Hepatocyte (in vitro differentiated cells): ENCODE measurements around the gene TOMM20L. TPM values are rescaled to one million over a fixed set of nuclear protein-coding genes. Genes with fewer than 3 reads are reported as not detected.

Experiments
- DNase-seq: peaks from one replicate; pipeline ENCODE4 v3.0.0-alpha.2; 2016; ENCODE audit warnings: low spot score
- H2AFZ ChIP-seq: fragments of 200-600 bp; sonication (generic); 2 replicates; pipeline ENCODE4 v1.6.0; 2016; ENCODE audit warnings: antibody characterized with exemption, mild to moderate bottlenecking
- H3K27ac ChIP-seq: fragments of 200-600 bp; sonication (generic); 2 replicates; pipeline ENCODE4 v1.5.1; 2016; ENCODE audit warnings: mild to moderate bottlenecking
- H3K27me3 ChIP-seq: fragments of 200-600 bp; sonication (generic); 2 replicates; pipeline ENCODE4 v1.6.1; 2016
- H3K36me3 ChIP-seq: fragments of 200-600 bp; sonication (generic); replicated peaks from 2 replicates; pipeline ENCODE4 v1.5.1; 2016; ENCODE audit warnings: low read depth; ENCODE audit not compliant: insufficient read depth
- H3K4me1 ChIP-seq: fragments of 200-600 bp; sonication (generic); 2 replicates; pipeline ENCODE4 v1.5.1; 2016; ENCODE audit warnings: mild to moderate bottlenecking, moderate library complexity; ENCODE audit not compliant: insufficient read depth
- H3K4me2 ChIP-seq: fragments of 200-600 bp; sonication (generic); 2 replicates; pipeline ENCODE4 v1.6.0; 2016
- H3K4me3 ChIP-seq: fragments of 200-600 bp; sonication (generic); 2 replicates; pipeline ENCODE4 v1.5.1; 2016; ENCODE audit warnings: mild to moderate bottlenecking
- H3K79me2 ChIP-seq: fragments of 200-600 bp; sonication (generic); 2 replicates; pipeline ENCODE4 v1.6.0; 2017; ENCODE audit warnings: mild to moderate bottlenecking
- H3K9me2 ChIP-seq: fragments of 200-600 bp; sonication (generic); replicated peaks from 2 replicates; pipeline ENCODE4 v1.6.0; 2017; ENCODE audit warnings: mild to moderate bottlenecking; ENCODE audit not compliant: insufficient read depth
- H3K9me3 ChIP-seq: fragments of 200-600 bp; sonication (generic); 2 replicates; pipeline ENCODE4 v1.5.1; 2016; ENCODE audit warnings: low read depth, mild to moderate bottlenecking
- H4K20me1 ChIP-seq: fragments of 200-600 bp; sonication (generic); 2 replicates; pipeline ENCODE4 v1.6.0; 2016; ENCODE audit warnings: mild to moderate bottlenecking; ENCODE audit not compliant: insufficient read depth, poor library complexity, severe bottlenecking
- EZH2 ChIP-seq: fragments of 200-600 bp; sonication (generic); IDR thresholded peaks from 2 replicates; pipeline ENCODE4 v1.6.1; 2016; ENCODE audit warnings: antibody characterized with exemption, mild to moderate bottlenecking, borderline replicate concordance
- EZH2phosphoT487 ChIP-seq: fragments of 200-600 bp; sonication (generic); IDR thresholded peaks from one replicate; pipeline ENCODE4 v1.6.1; 2018; ENCODE audit warnings: antibody characterized with exemption, mild to moderate bottlenecking, low read depth, moderate library complexity; ENCODE audit not compliant: unreplicated experiment, severe bottlenecking
- whole genome bisulfite sequencing: methylation state at CpG from one replicate; pipeline ENCODE4 v1.1.6; 2016; ENCODE audit warnings: low lambda C conversion rate; ENCODE audit errors: missing lambda C conversion rate; 5-methylcytosine and 5-hydroxymethylcytosine counted together
- polyA plus RNA-seq: library from polyadenylated mRNA; unstranded; fragments of >200 nt; fragmentation: Nextera tagmentation; extraction: Ambion mirVana; gene quantifications from 2 replicates; pipeline ENCODE4 v1.2.1, GENCODE V29; 2016
- total RNA-seq: library from RNA; depleted of rRNA; stranded (reverse); fragments of >200 nt; gene quantifications from 2 replicates; pipeline ENCODE4 v1.2.3, GENCODE V29; 2014
- TF ChIP-seq, protein P1 (sequence below): fragments of 200-600 bp; sonication (generic); IDR thresholded peaks from 2 replicates; pipeline ENCODE4 v1.5.1; 2016; ENCODE audit warnings: antibody characterized with exemption, mild to moderate bottlenecking; ENCODE audit not compliant: poor library complexity

Gene TOMM20L
- total and polyA plus RNA-seq, 2 experiments from 2014 or later, result not detected

DNA sequence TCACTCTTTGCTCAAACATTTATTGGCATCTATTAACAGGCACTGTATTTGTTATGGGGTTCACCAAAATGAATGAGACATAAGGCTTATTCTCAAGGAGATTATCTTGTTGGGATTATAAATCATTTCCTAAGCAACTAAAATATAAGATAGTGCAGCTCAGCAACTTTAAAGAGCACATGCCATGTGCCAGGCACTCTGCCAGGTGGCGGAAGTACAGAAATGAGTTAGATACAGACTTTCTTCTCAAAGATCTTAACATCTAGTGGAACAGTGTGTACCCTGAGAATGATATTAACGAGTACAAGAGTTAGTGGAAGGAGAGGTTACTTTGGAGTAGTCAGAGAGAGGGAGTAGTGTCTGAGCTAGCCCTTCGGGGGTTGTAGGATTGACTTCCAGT is 28.4 kb upstream of the TOMM20L start:
- DNase-seq, result peak; percentile 5
- Histone ChIP-seq H3K4me1 (no peaks in the 10 kb centered on the region), H3K36me3 (peaks cover 4% of the 10 kb centered on the region), H3K27me3 (no peaks in the 10 kb centered on the region), H4K20me1 (no peaks in the 10 kb centered on the region), H3K4me2 (no peak overlapping the region), H3K4me3 (no peak overlapping the region), H3K9me3 (no peaks in the 10 kb centered on the region), H2AFZ (no peak overlapping the region), H3K9me2 (no peaks in the 10 kb centered on the region), H3K27ac (no peak overlapping the region), H3K79me2 (no peaks in the 10 kb centered on the region)
- 95% methylated on average over 3 of the region's 3 CpGs for WGBS
- TF ChIP-seq EZH2 (no peak), EZH2phosphoT487 (no peak)
- TF ChIP-seq, protein P1, sequence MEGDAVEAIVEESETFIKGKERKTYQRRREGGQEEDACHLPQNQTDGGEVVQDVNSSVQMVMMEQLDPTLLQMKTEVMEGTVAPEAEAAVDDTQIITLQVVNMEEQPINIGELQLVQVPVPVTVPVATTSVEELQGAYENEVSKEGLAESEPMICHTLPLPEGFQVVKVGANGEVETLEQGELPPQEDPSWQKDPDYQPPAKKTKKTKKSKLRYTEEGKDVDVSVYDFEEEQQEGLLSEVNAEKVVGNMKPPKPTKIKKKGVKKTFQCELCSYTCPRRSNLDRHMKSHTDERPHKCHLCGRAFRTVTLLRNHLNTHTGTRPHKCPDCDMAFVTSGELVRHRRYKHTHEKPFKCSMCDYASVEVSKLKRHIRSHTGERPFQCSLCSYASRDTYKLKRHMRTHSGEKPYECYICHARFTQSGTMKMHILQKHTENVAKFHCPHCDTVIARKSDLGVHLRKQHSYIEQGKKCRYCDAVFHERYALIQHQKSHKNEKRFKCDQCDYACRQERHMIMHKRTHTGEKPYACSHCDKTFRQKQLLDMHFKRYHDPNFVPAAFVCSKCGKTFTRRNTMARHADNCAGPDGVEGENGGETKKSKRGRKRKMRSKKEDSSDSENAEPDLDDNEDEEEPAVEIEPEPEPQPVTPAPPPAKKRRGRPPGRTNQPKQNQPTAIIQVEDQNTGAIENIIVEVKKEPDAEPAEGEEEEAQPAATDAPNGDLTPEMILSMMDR, result no peak

DNA sequence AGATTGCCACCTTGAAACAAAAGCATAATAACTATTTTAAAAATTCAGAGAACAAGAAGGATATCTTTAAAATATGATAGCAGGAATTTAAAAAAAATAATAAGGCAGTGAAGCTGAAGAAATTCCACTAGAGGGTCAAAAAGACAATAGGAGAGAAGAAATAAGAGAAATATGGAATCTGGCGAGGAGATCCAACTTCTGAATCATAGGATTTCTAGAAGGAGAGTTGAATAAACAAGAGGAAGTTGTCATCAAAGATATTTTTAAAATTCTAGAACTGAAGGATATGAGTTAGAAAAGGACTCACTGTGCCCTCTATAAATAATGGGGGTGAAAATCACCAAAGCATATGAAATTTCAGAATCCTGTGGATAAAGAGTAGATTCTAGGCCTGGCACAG is 26.8 kb upstream of the TOMM20L start:
- Histone ChIP-seq H3K4me1 (no peaks in the 10 kb centered on the region), H4K20me1 (no peaks in the 10 kb centered on the region), H2AFZ (no peak overlapping the region), H3K27me3 (no peaks in the 10 kb centered on the region), H3K4me3 (no peak overlapping the region), H3K4me2 (no peak overlapping the region), H3K9me3 (no peaks in the 10 kb centered on the region), H3K36me3 (peaks cover 4% of the 10 kb centered on the region), H3K9me2 (no peaks in the 10 kb centered on the region), H3K27ac (no peak overlapping the region), H3K79me2 (no peaks in the 10 kb centered on the region)
- 95% methylated on average over 1 of the region's 1 CpG for WGBS
- no peak for TF ChIP-seq EZH2
- TF ChIP-seq, protein P1, result no peak
- TF ChIP-seq EZH2phosphoT487, result no peak
- DNase-seq, result no peak

DNA sequence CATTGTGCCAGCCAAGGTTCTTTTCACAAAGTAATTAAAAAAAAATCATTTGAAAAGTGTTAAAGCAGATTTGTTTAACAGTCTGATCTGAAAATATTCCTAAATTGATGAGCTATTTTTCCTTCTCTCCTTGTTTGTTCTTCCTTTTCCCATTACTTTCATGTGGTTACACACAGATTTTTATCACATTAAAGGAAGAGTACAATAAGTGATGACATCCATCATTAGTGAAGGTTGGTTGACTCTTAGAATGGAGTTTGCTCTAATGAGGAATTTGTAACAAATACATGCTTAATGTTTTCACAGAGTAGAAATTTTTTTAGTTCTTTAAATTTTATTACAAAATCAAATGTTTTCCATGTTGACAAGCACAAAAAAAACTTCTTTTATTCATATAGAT is 18.9 kb upstream of the TOMM20L start:
- Histone ChIP-seq H3K36me3 (no peaks in the 10 kb centered on the region), H3K27ac (no peak overlapping the region), H3K79me2 (no peaks in the 10 kb centered on the region), H3K4me2 (no peak overlapping the region), H3K9me2 (no peaks in the 10 kb centered on the region), H3K4me1 (no peaks in the 10 kb centered on the region), H3K27me3 (no peaks in the 10 kb centered on the region), H2AFZ (no peak overlapping the region), H3K4me3 (no peak overlapping the region), H4K20me1 (no peaks in the 10 kb centered on the region), H3K9me3 (no peaks in the 10 kb centered on the region)
- TF ChIP-seq, protein P1, result no peak
- TF ChIP-seq EZH2 (no peak), EZH2phosphoT487 (no peak)
- no peak for DNase-seq

GRCh38 chr14:58390830-58391229 is 4.9 kb upstream of the TOMM20L start:
- Histone ChIP-seq H3K9me3 (no peaks in the 10 kb centered on the region), H4K20me1 (no peaks in the 10 kb centered on the region), H3K4me1 (no peaks in the 10 kb centered on the region), H3K4me3 (no peak overlapping the region), H3K36me3 (no peaks in the 10 kb centered on the region), H3K4me2 (no peak overlapping the region), H2AFZ (no peak overlapping the region), H3K27ac (no peak overlapping the region), H3K9me2 (no peaks in the 10 kb centered on the region), H3K79me2 (no peaks in the 10 kb centered on the region), H3K27me3 (no peaks in the 10 kb centered on the region)
- DNase-seq, result no peak
- WGBS, result 98% methylated on average over 2 of the region's 2 CpGs
- TF ChIP-seq, protein P1, result no peak
- TF ChIP-seq EZH2phosphoT487, result no peak
- TF ChIP-seq EZH2, result no peak
